Neural cell (in vitro differentiated cells): ENCODE data around the gene LARP7. TPM values are rescaled to one million over a fixed set of nuclear protein-coding genes. Genes with fewer than 3 reads are reported as not detected.

Experiments used
- H2AFZ ChIP-seq: fragments of 200-600, 300-800 bp; sonication (generic), shearing (Covaris generic); 2 replicates; pipeline ENCODE4 v1.6.0; 2014; ENCODE audit warnings: low read depth, mild to moderate bottlenecking, antibody characterized with exemption, low read length, moderate library complexity
- H3F3A ChIP-seq: fragments of 200-600 bp; shearing (Covaris generic); 2 replicates; pipeline ENCODE4 v1.6.1; 2016; ENCODE audit warnings: mild to moderate bottlenecking, moderate library complexity, mixed read lengths, antibody characterized with exemption, low read length; ENCODE audit not compliant: insufficient read depth, poor library complexity, severe bottlenecking
- H3K27ac ChIP-seq: fragments of 200-600, 300-800 bp; sonication (generic), shearing (Covaris generic); 2 replicates; pipeline ENCODE4 v1.5.1; 2014; ENCODE audit warnings: mild to moderate bottlenecking, low read length, moderate library complexity
- H3K27me3 ChIP-seq: fragments of 300-800, 200-600 bp; sonication (generic), shearing (Covaris generic); 2 replicates; pipeline ENCODE4 v1.6.0; 2014; ENCODE audit warnings: mild to moderate bottlenecking, low read depth, low read length, moderate library complexity; ENCODE audit not compliant: insufficient read depth
- H3K36me3 ChIP-seq: fragments of 300-800, 200-600 bp; sonication (generic), shearing (Covaris generic); 2 replicates; pipeline ENCODE4 v1.5.1; 2014; ENCODE audit warnings: mild to moderate bottlenecking, antibody characterized with exemption, low read length, moderate library complexity; ENCODE audit not compliant: insufficient read depth
- H3K4me2 ChIP-seq: fragments of 300-800, 200-600 bp; sonication (generic), shearing (Covaris generic); 2 replicates; pipeline ENCODE4 v1.6.0; 2014; ENCODE audit warnings: mild to moderate bottlenecking, low read length
- H3K4me3 ChIP-seq: fragments of 300-800, 200-600 bp; sonication (generic), shearing (Covaris generic); 2 replicates; pipeline ENCODE4 v1.5.1; 2014; ENCODE audit warnings: mild to moderate bottlenecking, low read length, moderate library complexity
- H3K79me2 ChIP-seq: fragments of 200-600 bp; shearing (Covaris generic); replicated peaks from 2 replicates; pipeline ENCODE4 v1.6.0; 2014; ENCODE audit warnings: mild to moderate bottlenecking, low read length, moderate library complexity; ENCODE audit not compliant: insufficient read depth
- H3K9ac ChIP-seq: fragments of 300-800, 200-600 bp; sonication (generic), shearing (Covaris generic); 2 replicates; pipeline ENCODE4 v1.6.1; 2016; ENCODE audit warnings: mild to moderate bottlenecking, low read length, mixed read lengths
- H3K9me2 ChIP-seq: fragments of 200-600 bp; shearing (Covaris generic); 2 replicates; pipeline ENCODE4 v1.6.1; 2016; ENCODE audit warnings: mild to moderate bottlenecking, low read length, mixed read lengths; ENCODE audit not compliant: insufficient read depth
- H3K9me3 ChIP-seq: fragments of 200-600, 300-800 bp; sonication (generic), shearing (Covaris generic); 2 replicates; pipeline ENCODE4 v1.6.1; 2016; ENCODE audit warnings: mild to moderate bottlenecking, mixed run types, low read length, moderate library complexity, mixed read lengths
- H4K20me1 ChIP-seq: fragments of 200-600 bp; shearing (Covaris generic); 2 replicates; pipeline ENCODE4 v1.6.1; 2016; ENCODE audit warnings: mild to moderate bottlenecking, mixed run types; ENCODE audit not compliant: insufficient read depth
- CTCF ChIP-seq: fragments of 450-650 bp; IDR thresholded peaks from 2 replicates; pipeline ENCODE4 v1.5.1; 2014; ENCODE audit warnings: antibody characterized with exemption, mild to moderate bottlenecking, moderate library complexity; ENCODE audit not compliant: poor library complexity, severe bottlenecking
- EP300 ChIP-seq: fragments of 450-650 bp; conservative IDR thresholded peaks from 2 replicates; pipeline ENCODE4 v1.6.1; 2014; ENCODE audit warnings: antibody characterized with exemption, mild to moderate bottlenecking, moderate library complexity; ENCODE audit not compliant: poor library complexity, severe bottlenecking
- EZH2 ChIP-seq: fragments of 200-600, 300-800 bp; shearing (Covaris generic), sonication (generic); IDR thresholded peaks from 2 replicates; pipeline ENCODE4 v1.6.1; 2014; ENCODE audit warnings: antibody characterized with exemption, low read length, borderline replicate concordance, mild to moderate bottlenecking; ENCODE audit not compliant: insufficient read depth, poor library complexity, severe bottlenecking
- MXI1 ChIP-seq: fragments of 450-650 bp; conservative IDR thresholded peaks from 2 replicates; pipeline ENCODE4 v1.6.1; 2014; ENCODE audit warnings: antibody characterized with exemption, mild to moderate bottlenecking; ENCODE audit not compliant: poor library complexity, severe bottlenecking
- POLR2AphosphoS5 ChIP-seq: IDR thresholded peaks from 2 replicates; pipeline ENCODE4 v1.6.1; 2012
- RAD21 ChIP-seq: fragments of 450-650 bp; conservative IDR thresholded peaks from 2 replicates; pipeline ENCODE4 v1.6.1; 2014; ENCODE audit warnings: antibody characterized with exemption, mild to moderate bottlenecking, moderate library complexity
- REST ChIP-seq: IDR thresholded peaks from 2 replicates; pipeline ENCODE4 v1.6.1; 2012; ENCODE audit warnings: borderline replicate concordance
- SMC3 ChIP-seq: fragments of 450-650 bp; conservative IDR thresholded peaks from 2 replicates; pipeline ENCODE4 v1.6.1; 2014; ENCODE audit warnings: antibody characterized with exemption, mild to moderate bottlenecking, moderate library complexity; ENCODE audit not compliant: poor library complexity
- TAF1 ChIP-seq: IDR thresholded peaks from 2 replicates; pipeline ENCODE4 v1.6.1; 2012; ENCODE audit warnings: low read depth
- polyA plus RNA-seq: library from polyadenylated mRNA; depleted of rRNA; stranded (reverse); fragments of >200 nt; gene quantifications from 2 replicates; pipeline ENCODE4 v1.2.3, GENCODE V29; 2014

LARP7 gene
- polyA plus RNA-seq, 1 donor from 2014 or later = 48.2 TPM

GRCh38 chr4:112647785-112648184, 10.8 kb downstream of the LARP7 start:
- Histone ChIP-seq H3K9me3 (no peaks in the 10 kb centered on the region), H3K4me3 (no peak overlapping the region), H4K20me1 (no peaks in the 10 kb centered on the region), H3K4me2 (no peak overlapping the region), H3F3A (no peaks in the 10 kb centered on the region), H3K36me3 (no peaks in the 10 kb centered on the region), H3K9ac (no peak overlapping the region), H3K79me2 (no peaks in the 10 kb centered on the region), H3K9me2 (no peaks in the 10 kb centered on the region), H2AFZ (no peak overlapping the region), H3K27me3 (no peaks in the 10 kb centered on the region), H3K27ac (no peak overlapping the region)
- no peak for TF ChIP-seq POLR2AphosphoS5
- TF ChIP-seq CTCF = no peak
- TF ChIP-seq TAF1 = no peak
- TF ChIP-seq EZH2 = no peak
- TF ChIP-seq SMC3 = no peak
- no peak for TF ChIP-seq RAD21
- no peak for TF ChIP-seq EP300
- no peak for TF ChIP-seq MXI1
- no peak for TF ChIP-seq REST

GRCh38 chr4:112648263-112649054, 11.5 kb downstream of the LARP7 start:
- Histone ChIP-seq H3K9me3 (no peaks in the 10 kb centered on the region), H3K27me3 (no peaks in the 10 kb centered on the region), H3K36me3 (no peaks in the 10 kb centered on the region), H3K4me2 (no peak overlapping the region), H3K27ac (no peak overlapping the region), H3K79me2 (no peaks in the 10 kb centered on the region), H3K9me2 (no peaks in the 10 kb centered on the region), H2AFZ (no peak overlapping the region), H3K9ac (no peak overlapping the region), H4K20me1 (no peaks in the 10 kb centered on the region), H3F3A (no peaks in the 10 kb centered on the region), H3K4me3 (no peak overlapping the region)
- TF ChIP-seq SMC3 (no peak), MXI1 (no peak), RAD21 (no peak), EZH2 (no peak), TAF1 (no peak), POLR2AphosphoS5 (no peak), CTCF (no peak), EP300 (no peak), REST (no peak)
